ENCODE results near the gene FALEC. TPM values are rescaled to one million over a fixed set of nuclear protein-coding genes. Genes with fewer than 3 reads are reported as not detected.
A peak's percentile ranks its signal among the peaks of the same experiment; 100 is the strongest.

The FALEC gene
- total and polyA plus RNA-seq, 2 experiments from 2014 or later: 1.7 TPM; not detected in 1

DNA sequence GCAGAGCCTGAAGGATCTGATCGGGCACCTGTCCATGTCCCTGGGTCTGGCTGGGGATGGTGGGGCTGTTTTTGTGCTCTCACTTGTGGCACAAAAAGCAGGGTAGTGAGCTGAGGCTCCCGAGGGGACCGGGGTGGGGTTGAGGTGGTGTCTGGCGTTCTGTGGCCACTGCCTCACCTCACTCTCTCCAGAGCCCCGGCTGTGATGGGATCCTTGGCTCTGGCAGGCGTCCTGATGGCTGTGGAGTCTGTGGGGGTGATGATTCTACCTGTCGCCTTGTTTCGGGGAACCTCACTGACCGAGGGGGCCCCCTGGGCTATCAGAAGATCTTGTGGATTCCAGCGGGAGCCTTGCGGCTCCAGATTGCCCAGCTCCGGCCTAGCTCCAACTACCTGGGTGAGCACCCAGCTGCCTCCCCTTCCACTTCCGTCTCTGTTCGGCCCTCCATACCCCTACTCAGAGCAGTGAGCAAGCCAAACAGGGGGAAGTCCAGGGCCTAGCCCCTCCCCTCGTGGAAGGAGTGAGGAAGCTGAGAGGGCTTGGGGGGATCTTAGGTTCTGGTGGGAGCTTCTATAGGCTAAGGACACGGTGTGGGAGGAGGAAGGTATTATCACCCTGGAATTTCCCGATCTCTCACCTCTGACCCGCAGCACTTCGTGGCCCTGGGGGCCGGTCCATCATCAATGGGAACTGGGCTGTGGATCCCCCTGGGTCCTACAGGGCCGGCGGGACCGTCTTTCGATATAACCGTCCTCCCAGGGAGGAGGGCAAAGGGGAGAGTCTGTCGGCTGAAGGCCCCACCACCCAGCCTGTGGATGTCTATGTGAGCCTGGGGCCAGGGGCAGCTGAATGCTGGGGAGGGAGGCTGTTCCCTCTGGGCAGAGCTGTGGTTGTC lies 40.7 kb downstream of the FALEC start:
- Histone ChIP-seq H3K4me2 (no peak overlapping the region), H3K27me3 (ENCODE audit: insufficient read depth) (no peaks in the 10 kb centered on the region), H3K79me2 (replicated peaks; ENCODE audit: insufficient read depth) (no peaks in the 10 kb centered on the region), H3F3A (replicated peaks; ENCODE audit: low read depth) (no peaks in the 10 kb centered on the region; the same call in 1 of the 2 replicates), H3K27ac (ENCODE audit: low read depth) (0 out of 2 replicates have a peak overlapping the region, but pooled peaks have one; percentile 72), H3K4me3 (no peak overlapping the region), H3K4me1 (ENCODE audit: insufficient read depth) (peaks cover 24% of the 10 kb centered on the region; the same call in 1 of the 2 replicates), H3K36me3 (ENCODE audit: insufficient read depth) (no peaks in the 10 kb centered on the region), H4K20me1 (replicated peaks; ENCODE audit: insufficient read depth) (no peaks in the 10 kb centered on the region), H2AFZ (no peak overlapping the region), H3K9me2 (ENCODE audit: insufficient read depth) (no peaks in the 10 kb centered on the region)
- H3K9me3 Mint-ChIP-seq: no peaks in the 10 kb centered on the region
- no peak overlapping the region for H3K27ac Mint-ChIP-seq
- no peak overlapping the region for H3K4me3 Mint-ChIP-seq
- TF ChIP-seq ZNF114 (CRISPR knock-in tag; IDR thresholded peaks at IDR 0.05): no peak
- no peak for TF ChIP-seq CREB1 (CRISPR knock-in tag; IDR thresholded peaks at IDR 0.05; ENCODE audit: low read depth)
- TF ChIP-seq STAT1 (IDR thresholded peaks at IDR 0.05; ENCODE audit: unreplicated experiment): no peak
- no peak for TF ChIP-seq EZH2phosphoT487 (IDR thresholded peaks at IDR 0.05; ENCODE audit: unreplicated experiment)
- TF ChIP-seq, protein P1, sequence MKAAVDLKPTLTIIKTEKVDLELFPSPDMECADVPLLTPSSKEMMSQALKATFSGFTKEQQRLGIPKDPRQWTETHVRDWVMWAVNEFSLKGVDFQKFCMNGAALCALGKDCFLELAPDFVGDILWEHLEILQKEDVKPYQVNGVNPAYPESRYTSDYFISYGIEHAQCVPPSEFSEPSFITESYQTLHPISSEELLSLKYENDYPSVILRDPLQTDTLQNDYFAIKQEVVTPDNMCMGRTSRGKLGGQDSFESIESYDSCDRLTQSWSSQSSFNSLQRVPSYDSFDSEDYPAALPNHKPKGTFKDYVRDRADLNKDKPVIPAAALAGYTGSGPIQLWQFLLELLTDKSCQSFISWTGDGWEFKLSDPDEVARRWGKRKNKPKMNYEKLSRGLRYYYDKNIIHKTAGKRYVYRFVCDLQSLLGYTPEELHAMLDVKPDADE (IDR thresholded peaks at IDR 0.05): no peak
- TF ChIP-seq, protein P2, sequence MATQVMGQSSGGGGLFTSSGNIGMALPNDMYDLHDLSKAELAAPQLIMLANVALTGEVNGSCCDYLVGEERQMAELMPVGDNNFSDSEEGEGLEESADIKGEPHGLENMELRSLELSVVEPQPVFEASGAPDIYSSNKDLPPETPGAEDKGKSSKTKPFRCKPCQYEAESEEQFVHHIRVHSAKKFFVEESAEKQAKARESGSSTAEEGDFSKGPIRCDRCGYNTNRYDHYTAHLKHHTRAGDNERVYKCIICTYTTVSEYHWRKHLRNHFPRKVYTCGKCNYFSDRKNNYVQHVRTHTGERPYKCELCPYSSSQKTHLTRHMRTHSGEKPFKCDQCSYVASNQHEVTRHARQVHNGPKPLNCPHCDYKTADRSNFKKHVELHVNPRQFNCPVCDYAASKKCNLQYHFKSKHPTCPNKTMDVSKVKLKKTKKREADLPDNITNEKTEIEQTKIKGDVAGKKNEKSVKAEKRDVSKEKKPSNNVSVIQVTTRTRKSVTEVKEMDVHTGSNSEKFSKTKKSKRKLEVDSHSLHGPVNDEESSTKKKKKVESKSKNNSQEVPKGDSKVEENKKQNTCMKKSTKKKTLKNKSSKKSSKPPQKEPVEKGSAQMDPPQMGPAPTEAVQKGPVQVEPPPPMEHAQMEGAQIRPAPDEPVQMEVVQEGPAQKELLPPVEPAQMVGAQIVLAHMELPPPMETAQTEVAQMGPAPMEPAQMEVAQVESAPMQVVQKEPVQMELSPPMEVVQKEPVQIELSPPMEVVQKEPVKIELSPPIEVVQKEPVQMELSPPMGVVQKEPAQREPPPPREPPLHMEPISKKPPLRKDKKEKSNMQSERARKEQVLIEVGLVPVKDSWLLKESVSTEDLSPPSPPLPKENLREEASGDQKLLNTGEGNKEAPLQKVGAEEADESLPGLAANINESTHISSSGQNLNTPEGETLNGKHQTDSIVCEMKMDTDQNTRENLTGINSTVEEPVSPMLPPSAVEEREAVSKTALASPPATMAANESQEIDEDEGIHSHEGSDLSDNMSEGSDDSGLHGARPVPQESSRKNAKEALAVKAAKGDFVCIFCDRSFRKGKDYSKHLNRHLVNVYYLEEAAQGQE (IDR thresholded peaks at IDR 0.05; ENCODE audit: unreplicated experiment): no peak
- no peak for TF ChIP-seq ZNF331 (CRISPR knock-in tag; IDR thresholded peaks at IDR 0.05; ENCODE audit: low read depth)
- TF ChIP-seq EZH2 (IDR thresholded peaks at IDR 0.05; ENCODE audit: low read depth, unreplicated experiment): no peak
- H3K36me3 Mint-ChIP-seq (ENCODE audit: low read depth): no peaks in the 10 kb centered on the region
- peaks cover 36% of the 10 kb centered on the region for H3K4me1 Mint-ChIP-seq
- H3K27me3 Mint-ChIP-seq (ENCODE audit: insufficient read depth, low read depth, poor library complexity): peaks cover 10% of the 10 kb centered on the region
- ATAC-seq: no peak; the same call in 2 of the 3 replicates
- DNase-seq (ENCODE audit: low spot score): no peak

DNA sequence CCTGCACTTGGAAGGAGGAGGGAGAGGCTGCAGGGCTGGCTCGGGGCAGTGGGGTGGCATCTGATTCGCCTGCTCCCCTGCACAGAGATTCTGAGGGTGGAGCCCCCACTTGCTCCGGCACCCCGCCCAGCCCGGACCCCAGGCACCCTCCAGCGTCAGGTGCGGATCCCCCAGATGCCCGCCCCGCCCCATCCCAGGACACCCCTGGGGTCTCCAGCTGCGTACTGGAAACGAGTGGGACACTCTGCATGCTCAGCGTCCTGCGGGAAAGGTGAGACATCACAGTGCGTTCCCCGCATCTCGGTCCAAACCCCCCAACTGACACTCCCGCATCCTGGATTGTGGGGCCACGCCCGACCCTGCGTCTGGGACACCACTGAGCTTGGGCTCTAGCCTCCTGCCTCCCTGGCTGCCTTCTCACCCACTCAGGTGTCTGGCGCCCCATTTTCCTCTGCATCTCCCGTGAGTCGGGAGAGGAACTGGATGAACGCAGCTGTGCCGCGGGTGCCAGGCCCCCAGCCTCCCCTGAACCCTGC lies 41.6 kb downstream of the FALEC start:
- peaks cover 18% of the 10 kb centered on the region; the same call in 1 of the 2 replicates for H3K4me1 ChIP-seq (ENCODE audit: insufficient read depth)
- no peaks in the 10 kb centered on the region for H3K9me2 ChIP-seq (ENCODE audit: insufficient read depth)
- ATAC-seq (no peak), DNase-seq (ENCODE audit: low spot score) (no peak)
- no peak overlapping the region for H3K27ac Mint-ChIP-seq
- no peaks in the 10 kb centered on the region for H3K27me3 ChIP-seq (ENCODE audit: insufficient read depth)
- H3K27ac ChIP-seq (ENCODE audit: low read depth): no peak overlapping the region
- H2AFZ ChIP-seq: no peak overlapping the region
- no peak overlapping the region for H3K4me3 ChIP-seq
- no peaks in the 10 kb centered on the region for H3K79me2 ChIP-seq (replicated peaks; ENCODE audit: insufficient read depth)
- no peaks in the 10 kb centered on the region for H3K36me3 Mint-ChIP-seq (ENCODE audit: low read depth)
- no peak overlapping the region for H3K4me3 Mint-ChIP-seq
- no peaks in the 10 kb centered on the region for H3K36me3 ChIP-seq (ENCODE audit: insufficient read depth)
- no peaks in the 10 kb centered on the region for H3K9me3 Mint-ChIP-seq
- peaks cover 4% of the 10 kb centered on the region for H3F3A ChIP-seq (replicated peaks; ENCODE audit: low read depth)
- H4K20me1 ChIP-seq (replicated peaks; ENCODE audit: insufficient read depth): no peaks in the 10 kb centered on the region
- peaks cover 29% of the 10 kb centered on the region for H3K4me1 Mint-ChIP-seq
- no peak overlapping the region for H3K4me2 ChIP-seq
- peaks cover 15% of the 10 kb centered on the region for H3K27me3 Mint-ChIP-seq (ENCODE audit: insufficient read depth, low read depth, poor library complexity)
- TF ChIP-seq STAT1 (IDR thresholded peaks at IDR 0.05; ENCODE audit: unreplicated experiment) (no peak), ZNF114 (CRISPR knock-in tag; IDR thresholded peaks at IDR 0.05) (no peak), CREB1 (CRISPR knock-in tag; IDR thresholded peaks at IDR 0.05; ENCODE audit: low read depth) (no peak), EZH2 (IDR thresholded peaks at IDR 0.05; ENCODE audit: low read depth, unreplicated experiment) (no peak), JUNB (IDR thresholded peaks at IDR 0.05; ENCODE audit: unreplicated experiment) (no peak)
- TF ChIP-seq, protein P2 (IDR thresholded peaks at IDR 0.05; ENCODE audit: unreplicated experiment): no peak
- TF ChIP-seq, protein P3, sequence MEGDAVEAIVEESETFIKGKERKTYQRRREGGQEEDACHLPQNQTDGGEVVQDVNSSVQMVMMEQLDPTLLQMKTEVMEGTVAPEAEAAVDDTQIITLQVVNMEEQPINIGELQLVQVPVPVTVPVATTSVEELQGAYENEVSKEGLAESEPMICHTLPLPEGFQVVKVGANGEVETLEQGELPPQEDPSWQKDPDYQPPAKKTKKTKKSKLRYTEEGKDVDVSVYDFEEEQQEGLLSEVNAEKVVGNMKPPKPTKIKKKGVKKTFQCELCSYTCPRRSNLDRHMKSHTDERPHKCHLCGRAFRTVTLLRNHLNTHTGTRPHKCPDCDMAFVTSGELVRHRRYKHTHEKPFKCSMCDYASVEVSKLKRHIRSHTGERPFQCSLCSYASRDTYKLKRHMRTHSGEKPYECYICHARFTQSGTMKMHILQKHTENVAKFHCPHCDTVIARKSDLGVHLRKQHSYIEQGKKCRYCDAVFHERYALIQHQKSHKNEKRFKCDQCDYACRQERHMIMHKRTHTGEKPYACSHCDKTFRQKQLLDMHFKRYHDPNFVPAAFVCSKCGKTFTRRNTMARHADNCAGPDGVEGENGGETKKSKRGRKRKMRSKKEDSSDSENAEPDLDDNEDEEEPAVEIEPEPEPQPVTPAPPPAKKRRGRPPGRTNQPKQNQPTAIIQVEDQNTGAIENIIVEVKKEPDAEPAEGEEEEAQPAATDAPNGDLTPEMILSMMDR (conservative IDR thresholded peaks at IDR 0.05; ENCODE audit: low read depth in 2 of 2): no peak

Data from GM23338 (cell line).